GM19043 (cell line): ENCODE data around the gene HSF2BP.
"Not testable (repeated sequence)": the region's sequence is repeated elsewhere in the genome, so short reads cannot be mapped to it uniquely, and the experiment has no call there.

Source experiments
- ATAC-seq: cut with Tn5 transposase; IDR thresholded peaks from one replicate; pipeline ENCODE4 v1.9.1; 2021; ENCODE audit warnings: low read depth; ENCODE audit not compliant: unreplicated experiment

Gene HSF2BP

GRCh38 chr21:43485016-43485415 is 174.3 kb downstream of the HSF2BP start:
- ATAC-seq: not testable (repeated sequence)

- not testable (repeated sequence) for ATAC-seq
These were observed 180.1 kb downstream of the HSF2BP start for GRCh38 chr21:43479197-43479596.
